ENCODE data around the gene HS1BP3. TPM values are rescaled to one million over a fixed set of nuclear protein-coding genes. Genes with fewer than 3 reads are reported as not detected.

The HS1BP3 gene
- polyA plus RNA-seq, 2 of the 4 experiments (the other 2 are of a cell fraction): 12.4 to 23.5 TPM

- no peak overlapping the region for H3K4me2 ChIP-seq
- FAIRE-seq: no peak
- CTCF ChIA-PET: interaction anchor here (1.7 to 10.0 kb wide), 6 partner anchors 11 to 454 kb away, joined by 7 to 352 read pairs (median 119); partner anchors contain the start of gene HS1BP3
- ATAC-seq: no peak
- TF ChIP-seq NFE2L2 (conservative IDR thresholded peaks at IDR 0.05; ENCODE audit: low read length) (no peak), RFX5 (IDR thresholded peaks at IDR 0.05) (no peak), RNF2 (IDR thresholded peaks at IDR 0.05; ENCODE audit: borderline replicate concordance, low read depth) (no peak), HDAC2 (IDR thresholded peaks at IDR 0.05) (no peak), KDM1A (IDR thresholded peaks at IDR 0.05; ENCODE audit: low read depth) (no peak), HEYL (CRISPR knock-in tag; IDR thresholded peaks at IDR 0.05) (no peak), NR3C1 (IDR thresholded peaks at IDR 0.05) (no peak), EHF (CRISPR knock-in tag; IDR thresholded peaks at IDR 0.05) (no peak), NPAS2 (CRISPR knock-in tag; IDR thresholded peaks at IDR 0.05; ENCODE audit: borderline replicate concordance) (no peak), RCOR1 (IDR thresholded peaks at IDR 0.05; ENCODE audit: low read depth, low read length) (no peak), RARB (CRISPR knock-in tag; IDR thresholded peaks at IDR 0.05) (no peak), HOXA7 (CRISPR knock-in tag; IDR thresholded peaks at IDR 0.05) (no peak)
- WGBS (ENCODE audit: missing lambda C conversion rate): 73% methylated on average over 2 of the region's 2 CpGs
- no peak for DNase-seq (ENCODE audit: low read depth in 1 of 2, low spot score in 1 of 2)
- H3K9me3 ChIP-seq: no peaks in the 10 kb centered on the region
- POLR2A ChIA-PET: no interaction called here
- peaks cover 15% of the 10 kb centered on the region; the same call in 2 of the 3 replicates for H3K4me1 ChIP-seq
- no peak overlapping the region for H3K27ac ChIP-seq
- H3K4me3 ChIP-seq: no peak overlapping the region
Observed at GRCh38 chr2:20664071-20664390, 13.1 kb upstream of the HS1BP3 start.

GRCh38 chr2:20663196-20664070, 12.5 kb upstream of the HS1BP3 start:
- TF ChIP-seq TFCP2L1 (CRISPR knock-in tag; IDR thresholded peaks at IDR 0.05) (no peak), HDAC2 (IDR thresholded peaks at IDR 0.05) (no peak), EP300 (IDR thresholded peaks at IDR 0.05) (no peak), USF2 (IDR thresholded peaks at IDR 0.05) (no peak), ZNF302 (CRISPR knock-in tag; IDR thresholded peaks at IDR 0.05) (no peak), RCOR1 (IDR thresholded peaks at IDR 0.05; ENCODE audit: low read depth, low read length) (no peak), ZC3H11A (IDR thresholded peaks at IDR 0.05) (no peak)
- DNase-seq (ENCODE audit: low read depth in 1 of 2, low spot score in 1 of 2): no peak
- POLR2A ChIA-PET: no interaction called here
- 45% methylated on average over 6 of the region's 7 CpGs for WGBS (ENCODE audit: missing lambda C conversion rate)
- H3K9me3 ChIP-seq: no peaks in the 10 kb centered on the region
- no peak overlapping the region for H3K4me3 ChIP-seq
- H3K4me1 ChIP-seq: peaks cover 15% of the 10 kb centered on the region; the same call in 2 of the 3 replicates
- ATAC-seq: no peak
- no peak for FAIRE-seq
- H3K4me2 ChIP-seq: no peak overlapping the region
- no peak overlapping the region for H3K27ac ChIP-seq
- CTCF ChIA-PET: interaction anchor here (0.6 to 10.0 kb wide), 16 partner anchors 11 to 455 kb away, joined by 3 to 352 read pairs (median 6); partner anchors contain the start of gene HS1BP3

- Histone ChIP-seq H3K9me3 (no peaks in the 10 kb centered on the region), H3K4me1 (peaks cover 15% of the 10 kb centered on the region; the same call in 2 of the 3 replicates), H3K27ac (no peak overlapping the region), H3K4me2 (no peak overlapping the region), H3K4me3 (no peak overlapping the region)
- FAIRE-seq: no peak
- TF ChIP-seq TFCP2L1 (CRISPR knock-in tag; IDR thresholded peaks at IDR 0.05): no peak
- no peak for TF ChIP-seq FOXS1 (CRISPR knock-in tag; IDR thresholded peaks at IDR 0.05)
- no peak for TF ChIP-seq CHD4 (IDR thresholded peaks at IDR 0.05; ENCODE audit: borderline replicate concordance)
- TF ChIP-seq ELK1 (IDR thresholded peaks at IDR 0.05; ENCODE audit: low read depth, low read length): no peak
- 47% methylated on average over 5 of the region's 5 CpGs for WGBS (ENCODE audit: missing lambda C conversion rate)
- CTCF ChIA-PET: interaction anchor here (0.6 to 10.0 kb wide), 64 partner anchors 11 to 503 kb away, joined by 3 to 352 read pairs (median 5); partner anchors contain the start of genes HS1BP3 and LDAH
- ATAC-seq: no peak
- no peak for DNase-seq (ENCODE audit: low read depth in 1 of 2, low spot score in 1 of 2)
- POLR2A ChIA-PET: no interaction called here
Observed at GRCh38 chr2:20662308-20662937, 11.5 kb upstream of the HS1BP3 start.

Measured in A549 (cell line).